C4-2B (cell line): ENCODE data around the gene HBD.

Experiments used
- CTCF ChIP-seq: fragments of 450-650 bp; conservative IDR thresholded peaks from 2 replicates; pipeline ENCODE4 v1.5.1; 2017; ENCODE audit warnings: mild to moderate bottlenecking
- ZFX ChIP-seq: fragments of 450-650 bp; IDR thresholded peaks from 2 replicates; pipeline ENCODE4 v1.6.1; 2017

- TF ChIP-seq CTCF (no peak), ZFX (no peak)
Measured at GRCh38 chr11:5231111-5231510, 3.2 kb downstream of the HBD start.
